A549 (cell line): ENCODE results near the gene DEDD2. TPM values are rescaled to one million over a fixed set of nuclear protein-coding genes. Genes with fewer than 3 reads are reported as not detected.

Experiments used
- ATAC-seq, 2 experiments: fragments of 200-7000 bp in 1 of 2; fragments of >200 bp in 1 of 2; cut with Nextera tagmentation in 1 of 2; cut with Tn5 transposase in 1 of 2; 3 replicates each; pipeline versions ENCODE4 v1.8.0 to v1.9.1; 2018 to 2020; ENCODE audit warnings: mild to moderate bottlenecking in 1 of 2, moderate library complexity in 1 of 2
- CTCF ChIA-PET: fragments of 300-600 bp; sonication (Branson Sonifier 250); formaldehyde crosslinking; extraction: SDS; loops from one replicate; lab custom pipeline; 2021; ENCODE audit warnings: antibody characterized with exemption, inconsistent platforms; lab: Yijun Ruan, JAX
- POLR2A ChIA-PET: fragments of 350-600 bp; formaldehyde crosslinking; extraction: SDS; loops from one replicate; lab custom pipeline; 2021; ENCODE audit warnings: antibody characterized with exemption, inconsistent platforms; lab: Yijun Ruan, JAX
- DNase-seq, 2 experiments: peaks; one replicate each; pipeline versions ENCODE4 v3.0.0 to v3.0.0-alpha.2; 2011 to 2016; ENCODE audit warnings: low read depth in 1 of 2, low spot score in 1 of 2
- FAIRE-seq: peaks from 2 replicates; lab custom pipeline; 2011; peaks lifted over from hg19 to GRCh38; lab: Jason Lieb, UNC
- H3K27ac ChIP-seq, 2 experiments: fragments of >200 bp; sonication (Bioruptor Twin); formaldehyde crosslinking; 3 replicates each; pipeline ENCODE4 v1.5.1; 2016 to 2017
- H3K4me1 ChIP-seq: fragments of >200 bp; sonication (Bioruptor Twin); formaldehyde crosslinking; 3 replicates; pipeline ENCODE4 v1.6.1; 2016
- H3K4me2 ChIP-seq: fragments of >200 bp; sonication (Bioruptor Twin); formaldehyde crosslinking; 3 replicates; pipeline ENCODE4 v1.6.1; 2016
- H3K4me3 ChIP-seq: fragments of >200 bp; sonication (Bioruptor Twin); formaldehyde crosslinking; 3 replicates; pipeline ENCODE4 v1.5.1; 2016
- H3K9me3 ChIP-seq: fragments of >200 bp; sonication (Bioruptor Twin); formaldehyde crosslinking; 3 replicates; pipeline ENCODE4 v1.6.1; 2016
- BHLHE40 ChIP-seq: IDR thresholded peaks from 2 replicates; pipeline ENCODE4 v1.6.1; 2012; ENCODE audit warnings: low read depth, low read length, inconsistent platforms
- CBX8 ChIP-seq: fragments of 200-600 bp; sonication (generic); IDR thresholded peaks from 2 replicates; pipeline ENCODE4 v1.6.1; 2016
- CEBPB ChIP-seq, 2 experiments: fragments of >200 bp in 1 of 2; sonication (Bioruptor Twin) in 1 of 2; formaldehyde crosslinking in 1 of 2; IDR thresholded peaks; 2 replicates each; pipeline ENCODE4 v1.6.1; 2012 to 2016
- CHD4 ChIP-seq: fragments of 200-600 bp; sonication (generic); IDR thresholded peaks from 2 replicates; pipeline ENCODE4 v1.6.1; 2016; ENCODE audit warnings: antibody characterized with exemption, mild to moderate bottlenecking, borderline replicate concordance
- HDAC2 ChIP-seq: fragments of 200-600 bp; sonication (generic); IDR thresholded peaks from 2 replicates; pipeline ENCODE4 v1.6.1; 2016
- HES2 ChIP-seq: fragments of >200 bp; sonication (Bioruptor Twin); formaldehyde crosslinking; IDR thresholded peaks from 2 replicates; pipeline ENCODE4 v1.6.1; 2016
- HEYL ChIP-seq: fragments of 250-450 bp; sonication (Bioruptor Pico); IDR thresholded peaks from 2 replicates; pipeline ENCODE4 v1.8.0; 2021; ENCODE audit warnings: mild to moderate bottlenecking, moderate library complexity
- HOXB13 ChIP-seq: fragments of 250-450 bp; sonication (Bioruptor Pico); IDR thresholded peaks from 2 replicates; pipeline ENCODE4 v1.5.0; 2020; ENCODE audit warnings: low read depth, mild to moderate bottlenecking, moderate library complexity
- JUN ChIP-seq, 2 experiments: fragments of >200 bp; sonication (Bioruptor Twin); formaldehyde crosslinking; IDR thresholded peaks; 2 replicates in 1 of 2; 3 replicates in 1 of 2; pipeline ENCODE4 v1.6.1; 2016 to 2017
- KDM5A ChIP-seq: fragments of 200-600 bp; sonication (generic); IDR thresholded peaks from 2 replicates; pipeline ENCODE4 v1.6.1; 2016; ENCODE audit warnings: antibody characterized with exemption, mild to moderate bottlenecking
- MAX ChIP-seq: IDR thresholded peaks from 2 replicates; pipeline ENCODE4 v1.6.1; 2012
- MAZ ChIP-seq: fragments of 150-350 bp; IDR thresholded peaks from 2 replicates; pipeline ENCODE4 v1.6.1; 2014; ENCODE audit warnings: antibody characterized with exemption, low read depth, low read length, borderline replicate concordance
- NR3C1 ChIP-seq: fragments of >200 bp; sonication (Bioruptor Twin); formaldehyde crosslinking; IDR thresholded peaks from 3 replicates; pipeline ENCODE4 v1.6.1; 2017
- SMC3 ChIP-seq: fragments of >200 bp; sonication (Bioruptor Twin); formaldehyde crosslinking; IDR thresholded peaks from 3 replicates; pipeline ENCODE4 v1.6.1; 2018; ENCODE audit warnings: inconsistent platforms
- TP53 ChIP-seq: fragments of 250-450 bp; sonication (Bioruptor Pico); IDR thresholded peaks from 2 replicates; pipeline ENCODE4 v1.5.0; 2021; ENCODE audit warnings: mild to moderate bottlenecking, moderate library complexity
- ZNF302 ChIP-seq: fragments of 250-450 bp; sonication (Bioruptor Pico); IDR thresholded peaks from 2 replicates; pipeline ENCODE4 v1.9.0; 2021; ENCODE audit warnings: inconsistent platforms, mild to moderate bottlenecking, moderate library complexity
- WGBS: methylation state at CpG from one replicate; pipeline ENCODE4 v1.1.6; 2017; ENCODE audit errors: missing lambda C conversion rate; 5-methylcytosine and 5-hydroxymethylcytosine counted together
- polyA plus RNA-seq, 4 experiments: library from polyadenylated mRNA; depleted of rRNA in 3 of 4; stranded (reverse); fragments of >200 nt; fragmentation: RNase III in 1 of 4; extraction: RNeasy Plus Mini Kit Qiagen cat#74134 plus additional on column Dnase treatment in 1 of 4; gene quantifications; 2 replicates in 3 of 4; 3 replicates in 1 of 4; pipeline ENCODE4 v1.2.3, GENCODE V29; 2011 to 2017
- TF ChIP-seq, protein P1 (sequence below): IDR thresholded peaks from 2 replicates; pipeline ENCODE4 v1.6.1; 2012
- TF ChIP-seq, protein P2 (sequence below): fragments of >200 bp; sonication (Bioruptor Twin); formaldehyde crosslinking; IDR thresholded peaks from 3 replicates; pipeline ENCODE4 v1.6.1; 2016
- TF ChIP-seq, protein P3 (sequence below): fragments of 200-600 bp; sonication (generic); IDR thresholded peaks from 2 replicates; pipeline ENCODE4 v1.6.1; 2016; ENCODE audit warnings: antibody characterized with exemption, mild to moderate bottlenecking, moderate library complexity

The DEDD2 gene
- polyA plus RNA-seq, 2 of the 4 experiments (the other 2 are of a cell fraction) = 30.8 to 54.1 TPM

DNA sequence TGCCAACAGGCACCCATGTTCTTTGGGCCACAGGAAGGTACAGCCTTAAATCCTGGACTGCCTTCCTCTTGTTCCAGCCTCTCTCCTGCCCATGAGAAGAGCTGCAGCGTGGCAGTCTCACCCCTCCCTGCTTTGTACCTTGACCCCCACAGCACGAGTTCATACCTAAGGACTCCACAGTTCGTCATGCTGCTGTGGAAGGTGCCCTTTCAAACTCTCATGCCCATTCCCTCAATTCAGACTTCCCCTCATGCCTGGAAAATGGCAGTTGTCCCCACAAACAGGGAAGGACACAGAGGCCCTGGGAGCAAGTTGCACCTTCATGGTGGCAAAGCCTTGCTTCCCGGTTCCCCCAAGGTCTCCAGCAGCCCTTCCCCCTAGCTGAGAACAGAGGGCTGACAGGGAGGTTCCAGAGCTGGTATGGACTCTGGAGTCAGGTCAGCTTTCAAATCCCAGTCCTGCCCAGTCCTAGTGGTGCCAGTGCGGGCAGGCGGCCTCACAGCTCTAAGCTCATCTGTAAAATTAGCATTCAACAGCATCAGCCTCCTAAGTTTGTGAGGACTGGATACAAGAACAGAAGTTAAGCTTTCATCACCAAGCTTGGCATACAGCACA, 16.3 kb upstream of the DEDD2 start:
- CTCF ChIA-PET = interaction anchor here (1.2 to 21.7 kb wide), 13 partner anchors 9 to 125 kb away, joined by 3 to 616 read pairs (median 10); partner anchors contain the start of genes GSK3A, PAFAH1B3, POU2F2 and PRR19
- Histone ChIP-seq H3K4me1 (peaks cover 11% of the 10 kb centered on the region; the same call in 2 of the 3 replicates), H3K4me3 (no peak overlapping the region), H3K9me3 (no peaks in the 10 kb centered on the region), H3K27ac (no peak overlapping the region), H3K4me2 (no peak overlapping the region)
- TF ChIP-seq HOXB13 (CRISPR knock-in tag) (no peak), HEYL (CRISPR knock-in tag) (no peak), HES2 (no peak)
- TF ChIP-seq, protein P1, sequence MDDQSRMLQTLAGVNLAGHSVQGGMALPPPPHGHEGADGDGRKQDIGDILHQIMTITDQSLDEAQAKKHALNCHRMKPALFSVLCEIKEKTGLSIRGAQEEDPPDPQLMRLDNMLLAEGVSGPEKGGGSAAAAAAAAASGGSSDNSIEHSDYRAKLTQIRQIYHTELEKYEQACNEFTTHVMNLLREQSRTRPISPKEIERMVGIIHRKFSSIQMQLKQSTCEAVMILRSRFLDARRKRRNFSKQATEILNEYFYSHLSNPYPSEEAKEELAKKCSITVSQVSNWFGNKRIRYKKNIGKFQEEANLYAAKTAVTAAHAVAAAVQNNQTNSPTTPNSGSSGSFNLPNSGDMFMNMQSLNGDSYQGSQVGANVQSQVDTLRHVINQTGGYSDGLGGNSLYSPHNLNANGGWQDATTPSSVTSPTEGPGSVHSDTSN = 0 out of 2 replicates have a peak, but pooled peaks have one; percentile 0
- TF ChIP-seq, protein P2, sequence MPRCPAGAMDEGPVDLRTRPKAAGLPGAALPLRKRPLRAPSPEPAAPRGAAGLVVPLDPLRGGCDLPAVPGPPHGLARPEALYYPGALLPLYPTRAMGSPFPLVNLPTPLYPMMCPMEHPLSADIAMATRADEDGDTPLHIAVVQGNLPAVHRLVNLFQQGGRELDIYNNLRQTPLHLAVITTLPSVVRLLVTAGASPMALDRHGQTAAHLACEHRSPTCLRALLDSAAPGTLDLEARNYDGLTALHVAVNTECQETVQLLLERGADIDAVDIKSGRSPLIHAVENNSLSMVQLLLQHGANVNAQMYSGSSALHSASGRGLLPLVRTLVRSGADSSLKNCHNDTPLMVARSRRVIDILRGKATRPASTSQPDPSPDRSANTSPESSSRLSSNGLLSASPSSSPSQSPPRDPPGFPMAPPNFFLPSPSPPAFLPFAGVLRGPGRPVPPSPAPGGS = 0 out of 3 replicates have a peak, but pooled peaks have one; percentile 12
- DNase-seq (no peak), FAIRE-seq (peak; percentile 43), ATAC-seq (no peak)
- WGBS = 93% methylated on average over 6 of the region's 6 CpGs
- POLR2A ChIA-PET = interaction anchor here (0.9 to 2.5 kb wide), 3 partner anchors 9 to 63 kb away, joined by 3 to 26 read pairs (median 3); partner anchors contain the start of gene GSK3A

GRCh38 chr19:42233106-42233505, 15.6 kb upstream of the DEDD2 start:
- ChIA-PET POLR2A (interaction anchor here (1.0 to 2.5 kb wide), 2 partner anchors 10 to 63 kb away, joined by 3 to 26 read pairs; partner anchors contain the start of gene GSK3A), CTCF (interaction anchor here (1.2 to 21.7 kb wide), 8 partner anchors 8 to 125 kb away, joined by 3 to 616 read pairs (median 42); partner anchors contain the start of genes GSK3A, PAFAH1B3, POU2F2 and PRR19)
- WGBS = 90% methylated on average over 6 of the region's 7 CpGs
- no peak for TF ChIP-seq BHLHE40
- TF ChIP-seq TP53 (CRISPR knock-in tag) = no peak
- TF ChIP-seq NR3C1 = no peak
- TF ChIP-seq HOXB13 (CRISPR knock-in tag) = no peak
- no peak for ATAC-seq
- Histone ChIP-seq H3K4me2 (no peak overlapping the region), H3K9me3 (no peaks in the 10 kb centered on the region), H3K4me3 (no peak overlapping the region), H3K4me1 (peaks cover 11% of the 10 kb centered on the region; the same call in 2 of the 3 replicates), H3K27ac (no peak overlapping the region)
- no peak for FAIRE-seq
- no peak for DNase-seq

DNA sequence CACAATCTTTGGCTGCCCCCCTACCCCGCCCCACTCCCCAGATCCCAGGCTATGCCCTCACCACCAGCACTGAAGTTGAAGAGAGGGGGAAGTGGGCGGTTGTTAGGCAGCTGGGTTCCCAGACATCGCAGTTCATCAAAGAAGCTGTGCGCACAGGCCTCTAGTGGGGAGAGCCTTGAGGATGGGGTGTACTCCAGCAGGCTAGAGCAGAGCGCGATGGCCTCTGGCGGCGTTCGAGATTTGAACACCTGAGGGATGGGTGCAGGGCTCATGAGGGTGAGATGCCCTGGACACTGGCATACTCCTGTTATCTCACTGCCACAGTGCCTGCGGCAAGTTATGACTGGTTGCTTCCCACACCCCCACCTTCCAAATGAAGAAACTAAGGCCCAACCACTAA, 15.0 kb upstream of the DEDD2 start:
- Histone ChIP-seq H3K27ac (no peak overlapping the region), H3K4me1 (peaks cover 11% of the 10 kb centered on the region; the same call in 2 of the 3 replicates), H3K9me3 (no peaks in the 10 kb centered on the region), H3K4me2 (no peak overlapping the region), H3K4me3 (no peak overlapping the region)
- WGBS = 96% methylated on average over 10 of the region's 10 CpGs
- TF ChIP-seq CHD4 (no peak), MAX (no peak), HDAC2 (no peak)
- TF ChIP-seq, protein P1 = peak; percentile 58; the same call in 1 of the 2 replicates
- FAIRE-seq (no peak), DNase-seq (no peak), ATAC-seq (no peak)
- POLR2A ChIA-PET = interaction anchor here (0.6 to 2.5 kb wide), 3 partner anchors 10 to 56 kb away, joined by 3 to 26 read pairs (median 3); partner anchors contain the start of gene GSK3A
- CTCF ChIA-PET = interaction anchor here (1.1 to 21.7 kb wide), 7 partner anchors 7 to 136 kb away, joined by 3 to 616 read pairs (median 69); partner anchors contain the start of genes GSK3A, PAFAH1B3, PRR19 and ZNF526

DNA sequence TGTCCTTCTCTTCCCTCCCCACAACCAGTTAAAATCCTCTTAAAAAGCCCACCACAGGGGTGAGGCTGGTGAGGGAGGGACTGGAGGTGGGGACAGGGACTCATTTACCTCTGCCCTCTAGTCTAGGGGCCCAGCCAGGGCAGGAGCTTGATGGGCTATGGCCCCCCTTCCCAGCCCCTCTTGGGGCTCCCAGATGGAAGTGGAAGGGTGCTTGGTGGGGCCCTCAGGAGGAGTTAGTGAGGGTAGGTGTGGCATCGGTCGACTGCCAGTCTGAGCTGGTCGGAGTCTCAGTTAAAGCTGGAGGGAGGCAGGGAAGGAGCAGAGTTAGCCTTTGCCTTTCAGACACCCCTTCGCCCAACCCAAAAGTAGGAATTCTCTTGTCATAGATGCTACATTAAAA, 13.1 kb upstream of the DEDD2 start:
- POLR2A ChIA-PET = interaction anchor here (0.5 to 1.7 kb wide), 2 partner anchors 12 to 72 kb away, joined by 7 to 13 read pairs; partner anchors contain the start of genes GSK3A and PAFAH1B3
- ATAC-seq (peak in 1 of 2 experiments; percentile 3; a peak in 2 of 6 replicates), FAIRE-seq (no peak)
- TF ChIP-seq CBX8 (no peak), CEBPB (IDR thresholded peaks at IDR 0.05) (no peak), KDM5A (no peak), SMC3 (no peak), TP53 (CRISPR knock-in tag) (no peak), MAZ (no peak), ZNF302 (CRISPR knock-in tag) (no peak), JUN (IDR thresholded peaks at IDR 0.05) (no peak)
- TF ChIP-seq, protein P3, sequence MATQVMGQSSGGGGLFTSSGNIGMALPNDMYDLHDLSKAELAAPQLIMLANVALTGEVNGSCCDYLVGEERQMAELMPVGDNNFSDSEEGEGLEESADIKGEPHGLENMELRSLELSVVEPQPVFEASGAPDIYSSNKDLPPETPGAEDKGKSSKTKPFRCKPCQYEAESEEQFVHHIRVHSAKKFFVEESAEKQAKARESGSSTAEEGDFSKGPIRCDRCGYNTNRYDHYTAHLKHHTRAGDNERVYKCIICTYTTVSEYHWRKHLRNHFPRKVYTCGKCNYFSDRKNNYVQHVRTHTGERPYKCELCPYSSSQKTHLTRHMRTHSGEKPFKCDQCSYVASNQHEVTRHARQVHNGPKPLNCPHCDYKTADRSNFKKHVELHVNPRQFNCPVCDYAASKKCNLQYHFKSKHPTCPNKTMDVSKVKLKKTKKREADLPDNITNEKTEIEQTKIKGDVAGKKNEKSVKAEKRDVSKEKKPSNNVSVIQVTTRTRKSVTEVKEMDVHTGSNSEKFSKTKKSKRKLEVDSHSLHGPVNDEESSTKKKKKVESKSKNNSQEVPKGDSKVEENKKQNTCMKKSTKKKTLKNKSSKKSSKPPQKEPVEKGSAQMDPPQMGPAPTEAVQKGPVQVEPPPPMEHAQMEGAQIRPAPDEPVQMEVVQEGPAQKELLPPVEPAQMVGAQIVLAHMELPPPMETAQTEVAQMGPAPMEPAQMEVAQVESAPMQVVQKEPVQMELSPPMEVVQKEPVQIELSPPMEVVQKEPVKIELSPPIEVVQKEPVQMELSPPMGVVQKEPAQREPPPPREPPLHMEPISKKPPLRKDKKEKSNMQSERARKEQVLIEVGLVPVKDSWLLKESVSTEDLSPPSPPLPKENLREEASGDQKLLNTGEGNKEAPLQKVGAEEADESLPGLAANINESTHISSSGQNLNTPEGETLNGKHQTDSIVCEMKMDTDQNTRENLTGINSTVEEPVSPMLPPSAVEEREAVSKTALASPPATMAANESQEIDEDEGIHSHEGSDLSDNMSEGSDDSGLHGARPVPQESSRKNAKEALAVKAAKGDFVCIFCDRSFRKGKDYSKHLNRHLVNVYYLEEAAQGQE = no peak

More for the DNA sequence above, 13.1 kb upstream of the DEDD2 start:
- H3K4me1 ChIP-seq = peaks cover 11% of the 10 kb centered on the region; the same call in 2 of the 3 replicates
- WGBS = 91% methylated on average over 4 of the region's 4 CpGs
- H3K4me3 ChIP-seq = no peak overlapping the region
- DNase-seq = no peak
- CTCF ChIA-PET = interaction anchor here (0.6 to 12.7 kb wide), 7 partner anchors 9 to 122 kb away, joined by 3 to 185 read pairs (median 4); partner anchors contain the start of genes GSK3A and ZNF526
- H3K27ac ChIP-seq = peak overlapping the region in 1 of 2 experiments; percentile 29; a peak in 1 of 6 replicates
- no peaks in the 10 kb centered on the region for H3K9me3 ChIP-seq
- no peak overlapping the region for H3K4me2 ChIP-seq
